GM06990 (cell line): ENCODE measurements around the gene MYBPH.

Source experiments
- DNase-seq: peaks from one replicate; pipeline ENCODE4 v3.0.0-alpha.2; 2011; ENCODE audit not compliant: insufficient read length; ENCODE audit errors: extremely low read depth
- H3K27me3 ChIP-seq: replicated peaks from 2 replicates; pipeline ENCODE4 v1.6.0; 2011; ENCODE audit warnings: low read length; ENCODE audit not compliant: control insufficient read depth, insufficient read depth
- H3K36me3 ChIP-seq: 2 replicates; pipeline ENCODE4 v1.5.1; 2011; ENCODE audit warnings: low read length; ENCODE audit not compliant: control insufficient read depth, insufficient read depth
- H3K4me3 ChIP-seq: replicated peaks from 2 replicates; pipeline ENCODE4 v1.5.1; 2011; ENCODE audit warnings: low read depth, mild to moderate bottlenecking, control low read depth, low read length
- TF ChIP-seq, protein P1 (sequence below): IDR thresholded peaks from 2 replicates; pipeline ENCODE4 v1.5.1; 2011; ENCODE audit warnings: low read length, control low read depth, mild to moderate bottlenecking, inconsistent platforms; ENCODE audit not compliant: insufficient read depth, poor library complexity, severe bottlenecking

The MYBPH gene

DNA sequence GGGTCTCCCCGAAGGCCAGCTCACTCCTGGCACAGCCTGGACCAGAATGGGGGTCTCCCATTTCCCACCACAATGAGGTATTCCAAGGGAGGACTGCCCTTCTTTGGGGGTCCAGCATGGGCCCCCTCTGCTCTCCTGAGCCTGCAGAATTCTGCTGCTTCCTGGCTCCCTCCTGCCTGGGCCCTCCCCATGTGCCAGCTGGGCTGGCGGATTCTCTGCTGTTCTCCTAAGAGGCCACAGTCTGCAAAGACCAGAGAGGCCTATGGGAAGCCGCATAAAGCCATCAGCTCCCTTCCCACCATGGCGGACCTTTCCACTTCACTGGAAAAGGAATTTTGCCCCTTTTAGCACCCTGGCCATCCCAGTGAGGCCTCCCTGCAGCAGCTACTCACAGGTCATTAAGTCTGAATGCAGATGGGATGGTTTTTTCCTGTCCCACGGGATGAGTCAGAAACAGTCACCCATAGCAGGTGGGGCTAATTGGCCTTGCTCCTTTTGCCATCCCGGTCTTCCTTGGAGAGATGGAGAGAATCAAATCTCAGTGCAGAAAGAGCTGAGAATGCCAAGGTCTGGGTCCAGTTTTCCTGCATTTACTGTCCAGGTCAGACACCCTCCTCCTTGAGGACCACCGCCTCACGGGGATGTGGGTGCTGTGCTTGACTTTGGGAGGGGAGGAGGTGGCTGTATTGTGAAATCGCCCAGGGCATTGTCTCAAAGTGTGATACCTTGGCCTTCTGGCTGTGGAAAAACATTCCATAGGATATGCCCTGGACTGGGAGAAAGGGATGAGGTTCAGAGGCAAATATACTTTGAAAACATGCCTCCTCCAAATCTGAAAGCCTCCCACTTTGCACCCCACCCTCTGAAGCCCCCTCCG lies 23.2 kb downstream of the MYBPH start:
- no peak for DNase-seq
- Histone ChIP-seq H3K4me3 (no peak overlapping the region), H3K36me3 (no peaks in the 10 kb centered on the region), H3K27me3 (no peaks in the 10 kb centered on the region; the same call in 1 of the 2 replicates)
- TF ChIP-seq, protein P1, sequence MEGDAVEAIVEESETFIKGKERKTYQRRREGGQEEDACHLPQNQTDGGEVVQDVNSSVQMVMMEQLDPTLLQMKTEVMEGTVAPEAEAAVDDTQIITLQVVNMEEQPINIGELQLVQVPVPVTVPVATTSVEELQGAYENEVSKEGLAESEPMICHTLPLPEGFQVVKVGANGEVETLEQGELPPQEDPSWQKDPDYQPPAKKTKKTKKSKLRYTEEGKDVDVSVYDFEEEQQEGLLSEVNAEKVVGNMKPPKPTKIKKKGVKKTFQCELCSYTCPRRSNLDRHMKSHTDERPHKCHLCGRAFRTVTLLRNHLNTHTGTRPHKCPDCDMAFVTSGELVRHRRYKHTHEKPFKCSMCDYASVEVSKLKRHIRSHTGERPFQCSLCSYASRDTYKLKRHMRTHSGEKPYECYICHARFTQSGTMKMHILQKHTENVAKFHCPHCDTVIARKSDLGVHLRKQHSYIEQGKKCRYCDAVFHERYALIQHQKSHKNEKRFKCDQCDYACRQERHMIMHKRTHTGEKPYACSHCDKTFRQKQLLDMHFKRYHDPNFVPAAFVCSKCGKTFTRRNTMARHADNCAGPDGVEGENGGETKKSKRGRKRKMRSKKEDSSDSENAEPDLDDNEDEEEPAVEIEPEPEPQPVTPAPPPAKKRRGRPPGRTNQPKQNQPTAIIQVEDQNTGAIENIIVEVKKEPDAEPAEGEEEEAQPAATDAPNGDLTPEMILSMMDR: no peak

DNA sequence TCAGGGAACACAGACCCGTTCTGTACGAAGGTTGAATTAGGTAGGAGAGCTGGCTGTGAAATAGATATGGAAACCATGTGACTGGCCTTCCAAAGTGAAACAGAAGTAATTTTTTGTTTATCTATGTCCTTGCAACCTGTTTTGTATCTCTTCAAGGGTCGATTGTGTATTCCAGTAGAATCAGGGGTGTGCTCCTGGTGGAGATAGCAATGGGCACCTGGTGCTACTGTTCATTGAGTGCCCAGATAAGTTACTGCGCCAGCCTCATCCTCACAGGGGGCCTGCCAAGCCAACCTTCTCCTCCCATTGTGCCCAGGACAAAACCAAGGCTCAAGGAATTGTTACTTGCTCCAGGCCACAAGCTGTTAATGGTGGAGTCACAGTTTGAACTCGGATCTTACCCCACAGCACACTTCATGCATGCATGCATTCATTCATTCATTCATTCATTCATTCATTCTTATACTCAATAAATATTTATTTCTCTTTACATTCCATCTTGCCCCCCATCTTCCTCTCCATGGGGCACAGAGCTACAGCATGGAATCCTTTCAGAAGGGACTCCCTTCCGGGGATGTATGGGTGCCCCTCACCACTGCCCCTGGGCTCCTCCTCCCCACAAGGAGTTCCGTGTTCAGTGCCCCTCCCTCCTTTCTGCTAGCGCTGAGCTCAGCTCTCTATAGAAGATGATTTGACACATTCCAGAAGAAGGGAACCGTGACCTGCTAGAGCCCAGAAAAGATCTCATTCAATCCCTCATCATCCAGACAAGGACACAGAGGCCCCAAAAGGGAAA lies 24.1 kb downstream of the MYBPH start:
- TF ChIP-seq, protein P1: no peak
- no peak overlapping the region for H3K4me3 ChIP-seq
- no peaks in the 10 kb centered on the region for H3K36me3 ChIP-seq
- H3K27me3 ChIP-seq: no peaks in the 10 kb centered on the region; the same call in 1 of the 2 replicates
- DNase-seq: no peak

DNA sequence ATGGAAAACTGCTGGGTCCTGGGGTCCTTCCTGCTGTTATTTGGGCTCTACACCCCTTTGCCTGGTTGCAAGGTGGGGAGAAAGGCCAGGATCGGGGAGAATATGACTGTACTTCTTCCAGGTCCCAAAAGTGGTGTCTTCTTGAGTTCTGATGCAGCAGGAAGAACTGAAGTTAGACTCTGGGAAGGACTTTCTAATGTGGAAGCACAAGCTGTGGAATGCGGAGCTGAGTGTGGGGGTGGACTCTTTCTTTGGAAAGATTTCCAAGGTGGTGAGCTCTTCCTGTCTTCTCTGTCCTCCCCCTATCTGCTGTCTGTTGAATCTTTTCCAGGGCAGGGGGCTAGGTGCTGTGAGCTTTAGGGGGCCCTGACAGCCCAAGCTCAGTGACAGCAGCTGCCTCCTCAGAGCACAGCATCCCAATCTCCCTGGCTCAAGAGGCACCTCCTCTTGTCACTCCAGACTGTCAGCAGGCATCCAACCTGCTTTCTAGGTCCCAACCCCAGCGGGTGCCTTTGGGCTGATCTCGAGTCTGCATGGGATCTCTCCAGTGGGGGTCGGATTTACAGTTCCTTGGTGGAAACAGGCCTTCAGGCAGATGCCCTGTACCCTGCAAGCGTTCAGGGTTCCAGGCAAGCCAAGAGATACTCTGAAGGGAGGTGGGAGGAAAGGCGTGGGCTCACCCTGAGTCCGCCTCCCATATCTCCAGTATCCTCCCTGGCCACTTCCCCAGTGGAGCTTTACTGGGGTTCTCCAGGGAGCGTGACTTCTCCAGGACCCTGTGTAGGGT lies 24.9 kb downstream of the MYBPH start:
- H3K4me3 ChIP-seq: no peak overlapping the region
- TF ChIP-seq, protein P1: no peak
- H3K36me3 ChIP-seq: no peaks in the 10 kb centered on the region
- no peak for DNase-seq
- H3K27me3 ChIP-seq: no peaks in the 10 kb centered on the region; the same call in 1 of the 2 replicates

DNA sequence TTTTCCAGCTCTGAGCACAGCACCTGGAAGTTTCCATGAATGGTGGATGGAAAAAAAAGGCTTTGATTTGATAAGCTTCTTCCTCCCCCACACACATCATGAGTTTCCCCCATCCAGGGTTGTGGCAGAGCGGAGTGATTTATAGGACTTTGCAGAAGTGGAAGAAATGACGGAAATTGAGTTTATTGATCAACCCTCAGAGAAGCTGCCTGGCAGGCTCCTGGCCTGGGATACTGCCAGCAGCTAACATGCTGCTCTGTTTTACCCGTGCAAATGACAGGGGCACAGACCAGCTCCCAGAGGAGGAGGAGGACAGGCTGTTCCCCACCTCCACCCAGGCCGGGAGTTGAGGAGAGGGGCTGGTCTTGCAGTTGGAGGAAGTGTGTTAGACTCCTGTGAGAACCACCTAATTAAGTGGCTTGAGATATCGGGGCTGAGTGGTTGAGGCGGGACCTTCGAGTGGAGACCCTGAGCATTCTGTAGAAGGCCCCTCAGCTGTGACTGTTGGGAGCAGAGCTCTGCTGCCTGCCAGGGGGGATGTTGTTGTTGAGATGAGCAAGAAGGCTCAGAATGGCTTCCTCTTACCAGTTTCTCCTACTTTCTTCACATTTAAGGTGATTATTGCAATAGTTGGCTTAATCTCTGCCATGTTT lies 26.3 kb downstream of the MYBPH start:
- H3K36me3 ChIP-seq: no peaks in the 10 kb centered on the region
- TF ChIP-seq, protein P1: no peak
- DNase-seq: no peak
- no peak overlapping the region for H3K4me3 ChIP-seq
- no peaks in the 10 kb centered on the region; the same call in 1 of the 2 replicates for H3K27me3 ChIP-seq

DNA sequence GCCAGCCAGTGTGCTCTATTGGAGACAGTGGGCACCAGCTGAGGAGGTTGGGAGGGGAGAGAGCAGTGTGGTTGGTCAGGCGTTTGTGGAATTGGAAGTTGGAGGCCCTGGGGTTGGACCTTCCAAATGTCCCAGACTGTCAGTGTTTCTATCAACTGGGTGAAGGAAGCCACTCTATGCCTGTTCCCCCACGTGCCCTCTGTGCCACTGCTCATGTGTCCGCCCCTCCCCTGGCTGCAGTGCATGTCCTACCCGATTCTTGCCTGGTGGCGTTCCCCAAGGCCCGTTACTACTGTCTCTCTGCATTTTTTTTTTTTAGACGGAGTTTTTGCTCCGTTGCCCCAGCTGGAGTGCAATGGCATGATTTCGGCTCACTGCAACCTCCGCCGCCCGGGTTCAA lies 27.0 kb downstream of the MYBPH start:
- H3K27me3 ChIP-seq: no peaks in the 10 kb centered on the region; the same call in 1 of the 2 replicates
- DNase-seq: no peak
- no peaks in the 10 kb centered on the region for H3K36me3 ChIP-seq
- TF ChIP-seq, protein P1: no peak
- H3K4me3 ChIP-seq: no peak overlapping the region
